GM21529 (cell line): ENCODE results near the gene PHLPP1.
"Not testable (repeated sequence)": the region's sequence is repeated elsewhere in the genome, so short reads cannot be mapped to it uniquely, and the experiment has no call there.

ENCODE experiments used
- ATAC-seq: cut with Tn5 transposase; IDR thresholded peaks from one replicate; pipeline ENCODE4 v1.9.1; 2021; ENCODE audit not compliant: unreplicated experiment

Gene PHLPP1

DNA sequence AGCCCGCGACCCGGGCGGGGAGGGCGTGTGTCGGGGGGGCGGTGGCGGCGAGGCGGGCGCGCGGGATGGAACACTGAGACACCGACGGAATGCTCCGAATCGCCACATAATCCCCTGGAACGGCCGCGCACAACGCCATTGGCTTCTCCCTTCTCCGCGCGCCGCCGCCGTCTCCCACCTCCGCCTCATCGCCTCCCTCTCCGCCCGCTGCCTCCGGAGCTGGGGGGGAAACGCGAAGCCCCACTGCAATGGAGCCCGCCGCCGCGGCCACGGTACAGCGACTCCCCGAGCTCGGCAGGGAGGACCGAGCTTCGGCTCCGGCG, at the start of gene PHLPP1:
TSS of gene PHLPP1 (plus strand) at position 106 of the 323 bp plus-strand sequence. CDS start at position 249, 143 bp downstream.
- ATAC-seq: peak; percentile 14

DNA sequence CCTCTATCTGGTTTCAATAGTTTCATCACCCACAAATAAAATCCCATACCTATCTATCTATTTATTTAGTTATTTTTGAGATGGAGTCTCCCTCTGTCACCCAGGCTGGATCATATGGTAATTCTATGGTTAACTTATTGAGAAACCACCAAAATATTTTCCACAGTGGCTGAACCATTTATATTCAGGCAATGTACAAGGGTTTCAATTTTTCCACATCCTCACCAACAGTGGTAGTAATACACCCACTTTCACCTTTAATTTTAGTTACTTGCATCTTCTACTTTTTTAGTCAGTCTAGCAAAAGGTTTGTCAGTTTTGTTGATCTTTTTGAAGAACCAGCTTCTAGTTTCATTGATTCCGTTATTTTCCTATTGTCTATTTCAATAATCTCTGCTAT, 46.1 kb upstream of the PHLPP1 start:
- no peak for ATAC-seq

DNA sequence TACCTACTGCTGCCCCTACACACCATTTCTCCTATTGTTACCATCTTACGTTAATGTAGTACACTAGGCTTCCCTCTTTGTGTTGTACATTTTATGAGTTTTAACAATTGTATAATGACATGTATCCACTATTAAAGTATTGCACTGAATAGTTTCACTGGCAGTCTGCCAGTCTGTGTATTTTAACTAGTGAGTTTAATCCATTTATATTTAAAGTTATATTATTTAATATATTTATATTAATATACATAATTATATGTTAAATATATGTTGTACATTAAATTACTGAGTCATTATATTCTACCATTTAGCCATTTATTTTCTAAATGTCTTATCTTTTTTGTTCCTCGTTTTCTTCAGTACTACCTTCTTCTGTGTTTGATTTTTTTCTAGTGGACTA, 44.8 kb upstream of the PHLPP1 start:
- ATAC-seq: no peak

DNA sequence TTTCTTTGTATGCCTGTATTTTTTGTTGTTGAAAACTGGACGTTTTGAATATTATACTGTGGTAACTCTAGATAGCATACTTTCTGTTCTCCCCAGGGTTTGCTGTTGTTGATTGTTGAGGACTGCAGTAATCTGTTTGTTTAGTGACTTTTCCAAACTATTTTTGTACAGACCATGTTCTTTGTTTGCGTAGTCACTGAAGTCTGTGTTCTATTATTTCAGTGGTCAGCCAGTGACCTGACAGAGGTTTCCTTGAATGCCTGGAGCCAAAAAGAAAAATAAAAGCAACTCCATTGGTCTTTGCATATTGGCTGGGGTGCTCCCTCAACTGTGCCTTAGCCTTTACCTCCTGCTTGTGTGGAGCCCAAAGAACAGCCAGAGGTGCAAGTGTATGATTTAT, 42.7 kb upstream of the PHLPP1 start:
- no peak for ATAC-seq

DNA sequence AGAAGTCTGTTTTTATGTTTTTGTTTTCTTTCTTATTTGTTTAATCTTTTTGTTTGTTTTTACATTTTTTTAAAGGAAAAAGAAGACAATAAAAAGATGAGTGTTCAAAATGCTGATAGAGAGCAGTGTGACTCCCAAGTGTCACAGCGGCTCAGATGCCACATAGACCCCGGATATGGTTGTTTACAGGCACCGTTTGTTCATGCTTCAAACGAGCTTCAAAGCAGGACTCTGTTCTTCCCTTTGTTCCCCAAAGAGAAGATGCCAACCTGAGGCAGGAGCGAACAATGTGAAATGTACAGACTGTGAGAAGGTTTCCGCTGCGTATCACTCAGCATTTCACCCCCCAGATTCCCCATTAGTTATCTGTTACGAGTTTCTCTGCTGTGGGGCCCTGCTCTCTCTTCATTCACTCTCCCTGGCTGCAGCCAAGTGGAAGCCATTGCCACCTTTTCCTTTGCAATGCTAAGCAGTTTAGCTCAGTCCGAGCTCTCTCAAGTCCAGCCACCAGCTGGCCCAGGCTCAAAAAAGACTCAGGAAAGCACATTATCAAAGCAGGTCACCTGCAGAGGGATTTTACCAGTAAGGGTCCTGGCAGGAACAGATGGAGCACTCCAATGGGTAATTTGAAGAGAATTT, 36.4 kb upstream of the PHLPP1 start:
- ATAC-seq: no peak

DNA sequence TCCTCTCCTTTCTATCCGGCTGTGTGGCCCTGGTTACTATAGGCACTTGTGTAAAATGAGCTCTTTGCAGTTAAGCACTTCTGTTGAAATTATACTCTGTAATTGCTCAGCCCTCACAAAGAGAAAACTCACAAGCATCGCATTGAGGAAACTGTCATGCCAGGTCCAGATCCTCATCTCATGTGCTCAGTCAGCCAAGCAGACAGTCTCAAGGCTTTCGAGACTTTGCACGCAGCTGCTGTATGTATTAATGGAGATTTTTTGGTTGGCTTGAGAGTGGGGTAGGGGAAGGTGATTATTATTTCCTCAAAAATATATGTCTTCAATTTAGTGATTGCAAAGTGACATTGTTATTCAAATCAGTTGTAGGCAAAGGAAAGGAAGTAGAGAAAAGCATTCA, 33.0 kb upstream of the PHLPP1 start:
- no peak for ATAC-seq

DNA sequence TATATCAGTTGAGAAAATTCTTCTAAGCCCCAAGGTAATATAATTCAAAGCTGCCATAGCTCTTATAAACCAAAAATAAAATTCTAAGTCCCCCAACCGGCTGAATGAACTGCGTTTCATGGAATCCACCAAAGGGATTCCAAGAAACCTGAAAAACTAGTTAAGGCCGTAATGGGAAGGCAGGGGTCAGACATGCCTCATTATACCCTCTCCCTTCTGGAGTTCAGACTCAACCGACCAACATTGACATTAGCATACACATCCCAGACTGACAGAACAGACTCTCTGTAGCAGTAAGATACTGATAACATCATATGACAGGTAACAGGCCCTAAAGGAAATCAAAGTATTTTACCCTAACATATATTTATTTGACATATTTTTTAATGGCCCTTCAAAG, 31.4 kb upstream of the PHLPP1 start:
- ATAC-seq: no peak

DNA sequence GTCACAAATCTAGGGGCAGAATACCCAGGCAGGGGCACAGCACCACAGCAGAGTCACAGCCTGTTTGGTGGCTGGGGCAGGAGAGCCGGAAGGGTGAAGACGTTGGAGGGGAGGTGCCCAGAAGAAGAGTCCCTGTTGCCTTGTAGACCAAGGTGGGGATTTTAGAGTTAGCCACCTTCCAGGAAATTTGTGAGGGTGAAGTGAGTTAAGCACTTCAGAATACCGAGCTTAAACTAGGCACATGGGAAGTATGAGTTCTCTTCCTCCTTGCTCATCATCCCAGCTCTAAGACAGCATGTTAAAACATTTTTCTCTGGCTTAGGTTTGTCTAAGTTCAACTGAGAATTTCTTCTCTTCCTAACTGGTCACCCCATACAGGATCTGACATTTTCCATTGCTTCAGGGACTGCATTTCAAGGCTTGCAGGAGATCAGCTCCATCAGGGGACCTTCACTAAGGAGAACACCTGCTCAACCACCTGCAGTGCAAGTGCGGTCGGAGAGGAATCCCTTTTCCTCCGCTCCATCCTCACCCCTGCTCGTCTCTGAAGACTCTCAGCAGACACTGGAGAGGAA, 26.5 kb upstream of the PHLPP1 start:
- ATAC-seq: no peak

DNA sequence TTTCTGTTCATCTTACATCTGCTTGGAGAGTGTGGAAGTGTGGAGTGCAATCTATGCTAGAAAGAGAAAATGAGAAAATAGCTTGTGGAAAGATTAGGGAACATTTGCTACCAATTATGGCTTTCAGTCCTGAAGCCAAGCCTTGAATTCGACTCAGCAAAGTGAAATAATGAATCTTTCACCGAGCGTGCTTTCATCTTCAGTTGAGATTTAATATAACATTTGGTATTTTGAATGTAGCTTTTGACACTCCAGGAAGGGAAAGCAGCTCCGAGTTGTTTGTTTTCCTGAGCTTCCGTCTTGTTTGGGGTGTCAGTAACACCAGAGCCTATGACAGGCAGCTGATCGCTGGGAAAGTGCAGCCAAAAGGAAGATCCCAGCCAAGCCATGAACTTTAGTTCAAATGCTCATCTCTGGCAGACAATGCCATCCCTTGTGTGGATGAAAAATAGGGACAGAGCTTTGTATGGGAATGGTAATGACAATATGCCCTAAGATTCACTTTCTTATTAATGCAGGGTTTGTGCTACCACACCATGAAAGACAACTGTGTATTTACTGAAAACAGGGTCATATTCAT, 25.0 kb upstream of the PHLPP1 start:
- no peak for ATAC-seq

DNA sequence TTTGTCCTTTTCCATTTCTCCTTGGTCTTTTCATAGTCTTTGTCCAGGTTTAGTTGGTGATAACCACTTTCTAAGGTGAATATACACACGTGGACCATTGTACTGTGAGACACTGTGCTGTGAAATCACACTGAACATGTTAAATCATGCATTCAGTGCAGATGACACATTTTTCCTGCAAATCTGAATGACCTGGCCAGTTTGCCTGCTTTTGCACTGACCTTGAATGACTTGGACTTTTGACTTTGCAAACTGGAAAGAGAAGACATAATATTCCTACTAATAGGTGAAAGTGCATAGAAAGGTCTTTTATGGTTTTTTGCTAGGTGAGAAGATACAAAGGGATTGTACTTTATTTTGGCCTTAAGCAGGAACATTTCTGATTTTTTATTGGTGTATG, 21.7 kb upstream of the PHLPP1 start:
- ATAC-seq: no peak

DNA sequence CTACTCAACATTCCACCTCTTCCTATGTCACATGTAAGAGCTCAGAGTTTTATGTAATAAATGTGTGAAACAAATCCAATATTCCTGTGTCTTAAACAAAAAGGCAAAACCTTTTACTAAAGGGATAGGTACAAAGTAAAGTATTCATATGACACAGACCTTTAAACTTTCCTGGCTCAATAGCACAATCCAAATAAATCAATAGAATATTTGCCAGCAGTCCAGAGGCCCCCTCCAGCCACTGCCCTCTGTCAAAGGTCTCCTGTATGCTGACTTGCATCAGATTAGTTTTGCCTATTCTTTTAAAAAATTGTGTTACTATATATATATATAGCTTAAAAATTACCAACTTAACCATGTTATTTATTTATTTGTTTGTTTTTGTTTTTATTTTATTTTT, 17.7 kb upstream of the PHLPP1 start:
- no peak for ATAC-seq

DNA sequence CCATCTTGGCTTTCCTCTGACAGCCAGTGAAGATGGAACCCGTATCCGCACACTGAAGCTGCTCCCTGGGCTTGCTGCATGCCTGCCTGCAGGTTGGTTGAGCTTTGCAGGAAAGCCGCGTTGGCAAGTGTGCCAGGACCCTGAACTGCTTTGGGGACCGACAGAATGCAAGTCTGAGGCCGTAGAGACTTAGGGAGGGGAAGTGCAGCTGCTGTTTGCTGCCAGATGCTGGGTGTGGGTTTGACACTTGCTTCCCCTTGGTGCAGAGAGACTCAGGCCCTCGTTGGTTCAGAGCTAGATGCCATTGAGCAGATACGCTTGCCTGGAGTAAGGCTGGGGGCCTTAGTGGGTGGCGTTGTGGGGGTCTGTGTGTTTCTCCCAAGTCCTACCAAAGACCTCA, 13.1 kb upstream of the PHLPP1 start:
- ATAC-seq: no peak

DNA sequence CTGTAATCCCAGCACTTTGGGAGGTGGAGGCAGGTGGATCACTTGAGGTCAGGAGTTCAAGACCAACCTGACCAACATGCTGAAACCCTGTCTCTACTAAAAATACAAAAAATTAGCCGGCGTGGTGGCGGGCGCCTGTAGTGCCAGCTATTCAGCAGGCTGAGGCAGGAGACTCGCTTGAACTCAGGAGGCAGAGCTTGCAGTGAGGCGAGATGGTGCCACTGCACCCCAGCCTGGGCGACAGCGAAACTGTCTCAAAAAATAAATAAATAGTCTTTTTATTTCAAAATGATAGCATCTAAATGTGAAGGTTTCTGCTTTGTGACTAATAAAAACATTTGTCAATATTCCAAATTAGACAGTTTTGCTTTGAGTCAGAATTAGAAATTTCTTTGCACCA, 8.5 kb upstream of the PHLPP1 start:
- ATAC-seq: not testable (repeated sequence)

DNA sequence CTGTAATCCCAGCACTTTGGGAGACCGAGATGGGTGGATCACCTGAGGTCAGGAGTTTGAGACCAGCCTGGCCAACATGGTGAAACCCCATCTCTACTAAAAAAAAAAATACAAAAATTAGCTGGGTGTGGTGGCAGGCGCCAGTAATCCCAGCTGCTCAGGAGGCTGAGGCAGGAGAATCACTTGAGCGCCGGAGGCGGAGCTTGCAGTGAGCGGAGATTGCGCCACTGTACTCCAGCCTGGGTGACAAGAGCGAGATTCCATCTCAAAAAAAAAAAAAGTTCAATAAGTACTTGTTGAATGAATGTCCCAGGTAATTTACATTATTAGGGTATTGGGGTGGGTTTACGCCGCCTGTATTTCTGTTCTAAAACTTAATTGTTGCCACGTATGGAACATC, 5.4 kb upstream of the PHLPP1 start:
- ATAC-seq: not testable (repeated sequence)

DNA sequence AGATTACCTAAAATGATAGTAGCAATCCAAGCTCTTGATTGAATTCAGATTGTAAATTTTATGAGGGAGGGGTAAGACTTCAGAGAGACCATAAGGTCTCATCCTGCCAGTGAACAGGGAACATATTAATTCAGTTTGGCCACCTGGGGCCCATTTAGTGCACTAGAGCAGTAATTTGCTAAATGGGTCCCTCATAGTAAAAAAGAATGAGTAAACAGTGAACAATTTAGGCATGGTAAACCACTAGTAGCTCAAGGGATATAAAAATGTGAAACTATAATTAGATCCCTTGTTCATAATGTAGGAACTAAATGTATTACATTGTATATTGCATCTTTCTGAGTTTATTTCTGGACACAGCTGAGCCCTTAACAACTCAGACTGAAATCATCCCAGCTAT, 4.9 kb upstream of the PHLPP1 start:
- no peak for ATAC-seq

DNA sequence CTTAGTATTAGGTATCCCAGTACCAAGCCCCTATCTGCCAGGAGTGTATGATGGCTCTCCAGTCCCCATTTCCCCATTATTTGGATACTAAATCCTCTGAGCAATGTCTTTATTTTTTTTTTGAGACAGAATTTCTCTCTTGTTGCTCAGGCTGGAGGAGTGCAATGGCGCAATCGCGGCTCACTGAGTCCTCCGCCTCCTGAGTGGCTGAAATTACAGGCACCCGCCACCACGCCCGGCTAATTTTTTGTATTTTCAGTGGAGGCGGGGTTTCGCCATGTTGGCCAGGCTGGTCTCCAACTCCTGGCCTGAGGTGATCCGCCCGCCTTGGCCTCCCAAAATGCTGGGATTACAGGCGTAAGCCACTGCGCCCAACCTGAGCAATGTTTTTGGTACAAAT, 3.6 kb upstream of the PHLPP1 start:
- ATAC-seq: no peak

DNA sequence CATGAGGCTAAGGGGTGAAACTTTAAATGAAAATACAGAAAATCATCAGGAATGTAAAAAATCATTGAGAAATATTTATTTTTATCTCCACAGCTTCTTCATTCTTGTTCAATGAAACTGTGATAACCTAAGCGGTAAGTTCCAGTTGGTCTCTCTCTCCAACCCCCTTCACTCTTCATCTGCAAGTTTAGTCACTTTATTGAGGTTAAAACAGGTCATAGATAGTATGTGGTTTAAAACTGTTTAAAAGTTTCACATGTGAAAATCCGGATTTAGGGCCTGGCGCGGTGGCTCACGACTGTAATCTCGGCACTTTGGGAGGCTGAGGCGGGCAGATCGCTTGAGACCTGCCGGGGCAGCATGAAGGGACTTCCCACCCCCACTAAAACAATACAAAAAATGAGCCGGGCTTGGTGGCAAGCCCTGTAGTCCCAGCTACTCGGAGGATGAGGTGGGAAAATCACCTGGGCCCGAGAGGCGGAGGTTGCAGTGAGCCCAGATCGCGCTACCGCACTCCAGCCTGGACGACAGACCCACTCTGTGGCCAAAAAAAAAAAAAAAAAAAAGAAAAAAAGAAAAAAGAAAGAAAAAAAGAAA, 1.6 kb upstream of the PHLPP1 start:
- ATAC-seq: no peak

DNA sequence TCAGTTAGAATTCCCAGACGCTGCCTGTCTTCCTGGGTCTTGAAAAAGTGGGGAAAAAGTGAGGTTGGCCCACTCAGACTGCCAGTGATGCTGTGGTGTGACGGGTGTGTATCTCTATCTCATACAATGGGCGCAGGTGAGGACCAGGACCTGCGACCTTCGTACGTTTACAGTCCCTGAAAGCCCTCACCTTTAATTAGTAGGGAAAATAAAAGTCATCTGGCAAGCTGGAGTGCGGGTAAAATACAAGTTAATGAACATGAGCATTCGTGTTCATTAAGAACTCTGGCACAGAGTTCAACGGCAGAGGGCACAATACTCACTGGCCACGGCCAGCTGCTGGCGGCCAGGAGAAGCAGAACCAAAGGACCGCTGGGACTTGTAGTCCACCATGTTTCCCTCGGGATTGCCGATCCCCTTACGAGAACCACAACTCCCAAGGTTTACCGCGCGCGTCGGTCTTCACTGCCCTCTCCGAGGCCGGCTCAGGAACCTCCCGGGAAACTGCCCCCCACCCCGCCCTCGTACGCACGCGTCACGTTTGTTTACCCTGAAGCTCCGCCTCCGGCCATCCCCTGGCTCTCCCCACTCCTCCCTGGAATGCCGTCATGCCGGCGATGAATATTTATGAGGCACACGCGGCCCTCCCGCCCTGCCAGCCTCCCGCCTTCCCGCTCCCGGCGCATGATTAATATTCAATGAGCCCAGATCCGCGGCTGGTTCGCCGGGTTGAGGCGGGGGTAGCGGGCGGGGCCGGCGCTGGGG, 488 bp upstream of the PHLPP1 start:
- peak; percentile 78 for ATAC-seq

DNA sequence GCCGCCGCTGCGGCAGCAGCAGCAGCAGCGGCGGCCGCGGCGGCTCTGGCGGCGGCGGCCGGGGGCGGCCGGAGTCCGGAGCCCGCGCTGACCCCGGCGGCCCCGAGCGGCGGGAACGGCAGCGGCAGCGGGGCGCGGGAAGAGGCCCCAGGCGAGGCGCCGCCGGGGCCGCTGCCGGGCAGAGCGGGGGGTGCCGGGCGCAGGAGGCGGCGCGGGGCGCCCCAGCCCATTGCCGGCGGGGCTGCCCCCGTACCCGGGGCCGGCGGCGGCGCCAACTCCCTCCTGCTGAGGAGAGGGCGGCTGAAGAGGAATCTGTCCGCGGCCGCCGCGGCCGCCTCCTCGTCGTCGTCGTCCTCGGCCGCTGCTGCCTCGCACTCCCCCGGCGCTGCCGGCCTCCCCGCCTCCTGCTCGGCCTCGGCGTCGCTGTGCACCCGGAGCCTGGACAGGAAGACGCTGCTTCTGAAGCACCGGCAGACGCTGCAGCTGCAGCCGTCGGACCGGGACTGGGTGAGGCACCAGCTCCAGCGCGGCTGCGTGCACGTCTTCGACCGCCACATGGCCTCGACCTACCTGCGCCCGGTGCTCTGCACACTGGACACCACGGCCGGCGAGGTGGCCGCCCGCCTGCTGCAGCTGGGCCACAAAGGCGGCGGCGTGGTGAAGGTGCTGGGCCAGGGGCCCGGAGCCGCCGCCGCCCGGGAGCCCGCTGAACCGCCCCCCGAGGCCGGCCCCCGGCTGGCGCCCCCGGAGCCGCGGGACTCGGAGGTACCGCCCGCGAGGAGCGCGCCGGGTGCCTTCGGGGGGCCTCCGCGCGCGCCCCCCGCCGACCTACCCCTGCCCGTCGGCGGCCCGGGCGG, 646 bp downstream of the PHLPP1 start:
- peak; percentile 30 for ATAC-seq

DNA sequence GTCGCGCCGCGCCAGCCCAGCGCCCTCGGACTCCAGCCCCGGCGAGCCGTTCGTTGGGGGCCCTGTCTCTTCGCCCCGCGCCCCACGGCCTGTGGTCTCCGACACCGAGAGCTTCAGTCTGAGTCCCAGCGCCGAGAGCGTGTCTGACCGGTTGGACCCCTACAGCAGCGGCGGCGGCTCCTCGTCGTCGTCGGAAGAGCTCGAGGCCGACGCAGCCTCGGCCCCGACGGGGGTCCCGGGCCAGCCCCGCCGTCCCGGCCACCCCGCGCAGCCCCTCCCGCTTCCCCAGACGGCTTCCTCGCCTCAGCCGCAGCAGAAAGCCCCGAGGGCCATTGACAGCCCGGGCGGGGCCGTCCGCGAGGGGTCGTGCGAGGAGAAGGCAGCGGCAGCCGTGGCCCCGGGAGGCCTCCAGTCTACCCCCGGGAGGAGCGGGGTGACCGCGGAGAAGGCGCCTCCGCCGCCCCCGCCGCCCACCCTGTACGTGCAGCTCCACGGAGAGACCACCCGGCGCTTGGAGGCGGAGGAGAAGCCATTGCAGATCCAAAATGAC, 1.4 kb downstream of the PHLPP1 start:
- ATAC-seq: peak; percentile 17
